Pancreas (tissue), 10 donors: ENCODE measurements around the gene BICD2. TPM values are rescaled to one million over a fixed set of nuclear protein-coding genes. Genes with fewer than 3 reads are reported as not detected.
A peak's percentile ranks its signal among the peaks of the same experiment; 100 is the strongest.

Experiments
- ATAC-seq, 4 donors: fragments of 200-7000 bp; cut with Tn5 transposase; one replicate each; pipeline versions ENCODE4 v1.8.0 to v1.9.1; 2020; ENCODE audit warnings: mild to moderate bottlenecking in 4 of 4, moderate library complexity in 4 of 4
- DNase-seq, 6 donors: peaks; one replicate each; pipeline ENCODE4 v3.0.0-alpha.2; 2020
- FAIRE-seq: peaks from 2 replicates; lab custom pipeline; 2012; peaks lifted over from hg19 to GRCh38; lab: Jason Lieb, UNC
- H3K27ac ChIP-seq, 4 donors: fragments of 200-600 bp; sonication (generic); 1 replicate in 3 of 4; 2 replicates in 1 of 4; pipeline versions ENCODE4 v1.5.0 to v1.8.0; 2020
- H3K27me3 ChIP-seq, 4 donors: fragments of 200-600 bp; one replicate each; pipeline ENCODE4 v1.8.0; 2021
- H3K36me3 ChIP-seq, 3 donors: fragments of 200-600 bp; sonication (generic) in 1 of 3; one replicate each; pipeline versions ENCODE4 v1.5.0 to v1.8.0; 2020 to 2021
- H3K4me1 ChIP-seq, 3 donors: fragments of 200-600 bp; one replicate each; pipeline ENCODE4 v1.8.0; 2021
- H3K4me3 ChIP-seq, 4 donors: fragments of 200-600 bp; sonication (generic) in 2 of 4; one replicate each; pipeline versions ENCODE4 v1.5.0 to v1.8.0; 2020 to 2021
- H3K9me3 ChIP-seq, 4 donors: fragments of 200-600 bp; one replicate each; pipeline ENCODE4 v1.8.0; 2021
- CTCF ChIP-seq, 4 donors: fragments of 200-600 bp; sonication (generic) in 3 of 4; IDR thresholded peaks; one replicate each; pipeline versions ENCODE4 v1.5.0 to v1.8.0; 2021; ENCODE audit warnings: antibody characterized with exemption in 4 of 4
- WGBS, 2 donors: extraction: QIAGEN DNeasy Blood & Tissue Kit; methylation state at CpG; one replicate each; pipeline ENCODE4 v1.1.7; 2013; 5-methylcytosine and 5-hydroxymethylcytosine counted together
- intact Hi-C, 3 donors: fragments of 100-400 bp; cut with DNase I; formaldehyde crosslinking; loops; one replicate each; pipeline versions ENCODE4 v1.11.1 to v1.14.2; 2022
- polyA plus RNA-seq, 2 donors: library from polyadenylated mRNA; stranded (reverse); fragments of 200-250 nt; gene quantifications; one replicate each; pipeline ENCODE4 v1.2.3, GENCODE V29; 2013
- total RNA-seq, 6 donors: library from RNA; stranded (reverse); fragmentation: NEBNext Ultra II Directional in 4 of 6; extraction: Animal tissue kit (Norgen Biotek cat#: 25700) in 4 of 6; gene quantifications; one replicate each; pipeline versions ENCODE4 v1.2.1 to v1.2.4, GENCODE V29; 2021 to 2023
- donor health status: healthy with polysubstance abuse.
- donor health status: DM: no; HTN: no; CAD: no; lungs with moderate emphysema.
- donor health status: DM: no; HTN: no; CAD: no.
- donor health status: control.
- donor health status: control.
- donor health status: Bipolar disorder and iron deficiency.
- donor health status: DM: yes; HTN: yes; CAD: no.
- donor health status: DM: no; HTN: no; CAD: no.
- donor health status: DM: no; HTN: no; CAD: no.
- donor health status: DM: yes; HTN: yes; CAD: no.

The BICD2 gene
- total and polyA plus RNA-seq, 8 donors = 4.9 to 13.2 (median 6.2) TPM

- Histone ChIP-seq H3K9me3 (no peaks in the 10 kb centered on the region), H3K4me1 (peaks cover 10 to 16% (median 12%) of the 10 kb centered on the region in 3 donors), H3K27me3 (no peaks in the 10 kb centered on the region), H3K27ac (no peak overlapping the region), H3K36me3 (no peaks in the 10 kb centered on the region), H3K4me3 (no peak overlapping the region)
- WGBS, 2 donors = 74 to 82% methylated on average over 9 of the region's 9 CpGs
- ATAC-seq (no peak), DNase-seq (no peak), FAIRE-seq (no peak)
- intact Hi-C loops = no loop called here
- TF ChIP-seq CTCF (IDR thresholded peaks at IDR 0.05) = no peak
These were observed 2.7 kb upstream of the BICD2 start for GRCh38 chr9:92767066-92768054.

GRCh38 chr9:92764988-92765936 is 629 bp upstream of the BICD2 start:
- Histone ChIP-seq H3K36me3 (no peaks in the 10 kb centered on the region), H3K4me3 (peak overlapping the region; percentile 59 to 98 (median 84)), H3K9me3 (no peaks in the 10 kb centered on the region), H3K27me3 (no peaks in the 10 kb centered on the region), H3K4me1 (peaks cover 10 to 19% (median 17%) of the 10 kb centered on the region in 3 donors), H3K27ac (peak overlapping the region; percentile 99 to 100 (median 100))
- 1% methylated on average over 71 to 75 of the region's 75 CpGs for WGBS, 2 donors
- peak; percentile 98 to 100 (median 99) for DNase-seq
- no peak for FAIRE-seq
- peak; percentile 89 to 96 (median 94) for TF ChIP-seq CTCF (IDR thresholded peaks at IDR 0.05)
- intact Hi-C loops = no loop called here
- peak; percentile 94 to 97 (median 95) for ATAC-seq

- TF ChIP-seq CTCF (IDR thresholded peaks at IDR 0.05) = no peak
- H3K4me1 ChIP-seq = peaks cover 10 to 22% (median 19%) of the 10 kb centered on the region in 3 donors
- no peaks in the 10 kb centered on the region for H3K9me3 ChIP-seq
- DNase-seq (peak in 5 of 6 donors; percentile 36 to 77 (median 52)), FAIRE-seq (no peak), ATAC-seq (no peak)
- H3K27me3 ChIP-seq = no peaks in the 10 kb centered on the region
- H3K4me3 ChIP-seq = peak overlapping the region; percentile 90 to 98 (median 97)
- intact Hi-C loops = no loop called here
- WGBS, 2 donors = 1% methylated on average over 35 to 42 of the region's 42 CpGs
- peak overlapping the region in 2 of 4 donors; percentile 50 to 100 for H3K27ac ChIP-seq
- no peaks in the 10 kb centered on the region for H3K36me3 ChIP-seq
These were observed 782 bp downstream of the BICD2 start for GRCh38 chr9:92763721-92764380.

GRCh38 chr9:92762781-92763708 is 1.6 kb downstream of the BICD2 start:
- peak overlapping the region; percentile 90 to 98 (median 97) for H3K4me3 ChIP-seq
- no peaks in the 10 kb centered on the region for H3K9me3 ChIP-seq
- no peak for FAIRE-seq
- no peak for TF ChIP-seq CTCF (IDR thresholded peaks at IDR 0.05)
- no peak overlapping the region for H3K27ac ChIP-seq
- no peaks in the 10 kb centered on the region for H3K36me3 ChIP-seq
- 49 to 58% methylated on average over 19 of the region's 19 CpGs for WGBS, 2 donors
- DNase-seq = peak in 1 of 6 donors; percentile 40
- no peak for ATAC-seq
- H3K4me1 ChIP-seq = peaks cover 10 to 22% (median 19%) of the 10 kb centered on the region in 3 donors
- H3K27me3 ChIP-seq = no peaks in the 10 kb centered on the region
- intact Hi-C loops = no loop called here
